ENCODE measurements around the gene APLP2.
"Not testable (repeated sequence)": the region's sequence is repeated elsewhere in the genome, so short reads cannot be mapped to it uniquely, and the experiment has no call there.

The APLP2 gene

GRCh38 chr11:130092661-130093060 lies 23.0 kb downstream of the APLP2 start:
- no peak for DNase-seq

DNA sequence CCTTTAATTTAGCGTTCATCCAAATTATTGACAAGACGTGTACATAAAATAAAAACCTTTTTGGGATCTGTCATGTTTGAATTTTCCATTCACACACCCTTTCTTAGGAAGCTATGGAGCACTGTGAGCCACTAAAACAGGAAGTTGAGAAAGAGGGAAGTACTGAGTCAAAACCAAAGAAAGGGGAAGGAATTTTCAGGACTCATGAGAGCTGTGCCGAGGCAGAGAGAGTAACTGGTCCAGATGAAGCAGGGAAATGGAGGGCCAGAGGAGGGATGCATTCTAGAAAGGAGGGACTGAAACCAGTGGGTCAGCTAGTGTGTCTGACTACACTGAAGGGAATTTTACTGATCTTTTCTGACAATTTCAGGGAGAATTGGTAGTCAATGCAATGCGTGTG lies 24.9 kb downstream of the APLP2 start:
- no peak for DNase-seq

- DNase-seq: no peak
Observed at GRCh38 chr11:130095326-130095725, 25.6 kb downstream of the APLP2 start.

DNA sequence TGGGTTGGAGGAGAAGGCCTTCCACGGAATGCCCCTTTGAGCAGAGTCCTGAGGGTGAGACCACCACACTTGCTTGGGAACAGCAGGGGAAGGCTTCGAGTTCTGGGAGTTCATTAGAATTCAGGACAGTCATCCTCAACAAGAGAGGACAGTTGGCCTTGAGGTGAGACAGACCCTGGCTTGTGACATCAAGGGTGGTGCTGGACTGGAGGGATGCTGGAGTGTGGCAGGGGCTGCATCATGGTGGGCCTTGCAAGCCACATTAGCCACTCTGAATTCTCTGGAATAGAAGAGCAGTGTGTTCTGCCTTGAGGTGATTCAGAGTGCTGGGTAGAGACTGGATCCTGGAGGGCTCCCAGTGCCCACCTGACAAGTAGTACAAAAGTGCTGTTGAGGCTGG lies 26.3 kb downstream of the APLP2 start:
- DNase-seq: no peak

DNA sequence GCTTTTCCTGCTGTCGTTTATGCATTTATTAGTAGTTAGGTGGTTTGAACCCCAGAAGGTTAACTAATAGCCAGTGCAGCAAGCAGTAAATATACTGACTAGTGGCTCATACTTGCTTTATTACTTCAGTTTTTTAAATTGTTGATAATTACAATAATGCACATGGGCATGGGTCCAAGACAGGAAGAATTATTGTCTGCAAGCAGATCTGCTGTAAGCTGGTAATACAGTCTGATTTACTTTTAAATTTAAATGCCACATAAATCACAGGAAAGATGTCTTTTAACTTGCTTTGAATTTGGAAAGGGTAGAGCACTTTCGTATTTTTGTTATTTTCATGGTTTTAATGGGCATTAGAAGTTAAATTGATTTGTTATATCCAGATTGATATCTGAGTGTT lies 27.1 kb downstream of the APLP2 start:
- DNase-seq: no peak

DNA sequence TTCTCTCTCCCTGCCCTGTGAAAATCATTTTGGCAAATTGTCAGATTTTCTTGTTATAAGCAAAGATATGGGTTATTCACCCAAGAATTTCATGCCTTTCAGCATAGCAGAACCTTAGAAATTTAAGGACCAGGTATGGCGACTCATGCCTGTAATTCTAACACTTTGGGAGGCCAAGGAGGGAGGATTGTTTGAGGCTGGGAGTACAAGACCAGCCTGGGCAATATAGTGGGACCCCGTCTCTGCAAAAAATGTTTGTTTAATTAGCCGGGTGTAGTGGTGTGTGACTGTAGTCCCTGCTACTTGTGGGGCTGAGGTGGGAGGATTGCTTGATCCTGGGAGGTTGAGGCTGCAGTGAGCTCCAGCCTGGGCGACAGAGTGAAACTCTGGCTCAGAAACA lies 27.6 kb downstream of the APLP2 start:
- no peak for DNase-seq

DNA sequence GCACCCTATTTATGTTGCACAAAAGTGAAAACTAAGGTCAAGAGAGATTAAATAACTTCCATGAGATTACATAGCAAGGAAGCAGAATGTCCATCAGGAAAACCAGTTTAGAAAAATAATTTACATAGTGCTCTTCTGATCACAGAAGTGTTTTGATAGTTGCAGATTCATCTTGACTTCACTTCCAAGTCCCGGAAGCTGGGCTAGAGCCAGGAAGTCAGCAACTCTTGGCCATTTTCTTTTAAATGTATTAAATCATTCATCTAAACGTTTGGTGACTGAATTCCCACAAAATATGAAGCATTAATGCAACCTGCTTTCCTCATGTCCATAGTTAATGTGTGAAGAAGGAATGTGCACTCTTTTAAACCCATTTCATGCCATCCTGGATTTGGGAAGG lies 29.7 kb downstream of the APLP2 start:
- no peak for DNase-seq

- no peak for DNase-seq
Observed at GRCh38 chr11:130100381-130101095, 30.8 kb downstream of the APLP2 start.

DNA sequence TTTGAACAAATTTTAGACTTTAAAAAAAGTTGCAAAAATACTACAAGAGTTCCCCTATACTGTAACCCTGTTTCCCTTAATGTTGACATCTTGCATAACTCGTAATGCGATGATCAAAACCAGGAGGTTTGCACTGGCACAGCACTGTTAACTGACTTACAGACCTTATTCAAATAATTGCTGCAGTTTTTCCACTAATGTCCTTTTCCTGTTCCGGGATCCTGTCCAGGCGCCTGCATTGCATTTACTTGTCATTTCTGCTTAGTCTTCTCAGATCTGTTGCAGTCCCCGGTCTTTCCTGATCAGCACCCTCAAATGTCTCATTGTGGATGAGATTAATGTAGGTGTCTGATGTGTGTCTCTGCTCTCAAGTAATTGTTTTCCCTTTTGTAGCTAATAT lies 32.0 kb downstream of the APLP2 start:
- no peak for DNase-seq

DNA sequence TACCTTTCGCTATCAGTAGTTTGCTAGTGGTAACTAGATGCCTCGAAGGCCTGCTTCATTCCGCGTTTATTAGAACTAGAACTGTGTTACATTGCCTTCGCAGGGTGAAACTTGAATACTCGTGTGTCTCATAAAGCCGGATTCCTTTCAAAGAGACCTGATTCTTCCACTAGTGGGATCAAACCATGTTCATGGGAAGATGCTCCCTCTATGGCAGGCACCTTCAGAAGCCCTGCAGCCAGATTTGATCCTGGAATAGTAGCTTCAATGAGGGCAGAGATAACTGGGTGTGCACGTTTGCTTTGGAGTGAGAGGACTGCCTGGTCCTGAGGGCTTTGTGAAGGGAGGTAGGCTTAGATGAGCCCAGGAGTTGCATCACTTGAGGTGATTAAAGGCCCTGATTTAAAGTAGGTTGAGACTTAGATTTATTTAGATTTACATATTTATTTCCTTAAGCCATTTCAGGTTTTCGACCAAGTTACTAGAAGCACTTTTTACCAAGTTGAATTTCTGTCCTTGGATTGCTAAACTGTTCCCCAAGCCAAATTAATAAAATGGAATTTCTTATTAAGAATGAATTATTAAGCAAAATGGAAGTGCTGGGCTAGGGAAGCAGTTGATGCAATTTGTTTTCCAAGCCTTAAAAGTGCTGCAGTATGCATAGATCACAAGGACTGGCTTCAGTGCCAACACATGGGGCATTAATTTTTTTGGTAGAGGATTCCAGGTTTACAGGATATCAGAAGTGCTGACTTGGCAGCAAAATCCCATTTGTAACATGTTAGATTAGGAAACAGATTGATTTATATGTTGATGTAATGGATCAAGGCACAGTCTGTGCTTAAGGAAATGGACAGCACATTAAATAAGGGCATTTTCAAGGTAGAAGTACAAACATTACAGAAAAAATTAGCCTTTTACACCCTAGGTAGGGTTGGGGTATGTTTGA lies 32.9 kb downstream of the APLP2 start:
- no peak for DNase-seq

DNA sequence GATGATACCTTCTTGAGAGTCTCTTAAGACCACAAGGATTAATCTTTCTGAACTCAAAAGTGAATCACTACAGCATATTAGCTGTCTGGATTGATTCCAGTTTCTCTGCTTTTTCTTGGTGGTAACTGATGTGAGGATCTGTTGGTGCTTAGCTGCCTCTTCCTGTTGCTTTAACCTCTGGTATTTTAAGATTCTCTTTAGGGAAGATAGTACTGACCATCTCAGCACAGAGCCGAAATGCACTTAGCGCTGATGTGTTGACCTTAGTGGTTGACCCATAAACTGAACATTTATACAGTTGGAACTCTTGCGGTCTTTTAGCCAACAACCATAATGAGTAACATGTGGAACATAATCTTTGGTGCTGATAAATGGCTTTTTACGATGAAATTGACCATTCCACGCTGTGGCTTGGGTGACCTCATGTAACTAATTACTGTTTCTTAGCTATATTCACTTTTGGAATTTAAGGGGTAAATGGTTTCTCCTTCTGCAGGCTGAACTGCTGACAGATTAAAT lies 33.7 kb downstream of the APLP2 start:
- no peak for DNase-seq

GRCh38 chr11:130106381-130106780 lies 36.7 kb downstream of the APLP2 start:
- no peak for DNase-seq

GRCh38 chr11:130108671-130109070 lies 39.0 kb downstream of the APLP2 start:
- not testable (repeated sequence) for DNase-seq

- DNase-seq: no peak
Observed at GRCh38 chr11:130109386-130109785, 39.7 kb downstream of the APLP2 start.

GRCh38 chr11:130110339-130111108 lies 40.8 kb downstream of the APLP2 start:
- no peak for DNase-seq

DNA sequence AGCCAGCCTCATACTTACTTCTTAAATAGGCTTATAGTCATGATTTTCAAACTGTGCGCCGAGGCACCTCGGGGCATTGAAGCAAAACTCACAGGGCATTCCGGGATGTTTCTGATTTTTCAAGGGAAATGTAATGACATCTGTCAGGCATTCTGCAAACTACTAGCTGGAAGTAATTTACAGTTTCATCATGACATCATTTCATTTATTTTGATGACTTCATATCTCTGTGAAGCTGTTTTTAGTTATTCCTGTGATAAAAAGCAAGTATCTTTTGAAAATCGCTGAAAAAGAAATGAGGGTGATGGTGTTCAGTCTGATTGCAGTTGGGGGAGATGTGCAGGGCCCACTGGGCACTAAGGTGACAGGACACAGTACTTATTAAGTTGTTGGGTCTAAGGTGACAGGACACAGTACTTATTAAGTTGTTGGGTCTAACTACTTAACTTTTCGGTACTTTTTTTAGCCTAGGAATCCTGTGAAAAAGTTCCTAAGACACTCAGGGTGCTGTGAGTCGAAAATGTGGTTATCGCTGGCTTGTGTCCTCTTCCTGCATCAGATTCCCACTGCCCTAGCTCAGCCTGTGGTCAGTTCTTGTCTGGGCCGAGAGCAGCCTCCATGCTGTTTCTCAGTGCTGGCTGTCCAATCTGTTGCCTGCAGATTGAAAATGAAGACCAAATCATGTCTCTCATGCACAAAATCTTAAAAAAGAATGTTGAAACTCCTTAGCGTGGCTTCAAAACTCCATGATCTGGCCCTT lies 42.6 kb downstream of the APLP2 start:
- DNase-seq: no peak

DNA sequence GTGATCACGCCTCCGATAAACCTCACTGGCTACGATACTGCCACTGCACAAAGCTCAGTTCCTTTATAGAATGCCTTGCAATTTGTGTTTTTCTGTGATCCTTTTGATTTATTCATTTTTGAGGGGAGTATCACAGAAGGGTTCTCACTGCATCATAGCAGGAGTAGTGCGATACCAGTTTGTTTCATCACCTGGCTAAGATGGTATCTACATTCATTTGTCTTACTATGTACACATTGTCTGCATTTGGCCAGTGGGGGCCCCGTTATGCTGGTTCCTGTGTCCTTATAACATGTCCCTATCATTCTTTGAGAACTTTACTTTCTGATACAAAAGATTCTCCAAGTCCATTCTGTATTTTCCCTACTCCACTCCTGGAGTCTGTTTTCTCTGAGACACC lies 44.6 kb downstream of the APLP2 start:
- no peak for DNase-seq

DNA sequence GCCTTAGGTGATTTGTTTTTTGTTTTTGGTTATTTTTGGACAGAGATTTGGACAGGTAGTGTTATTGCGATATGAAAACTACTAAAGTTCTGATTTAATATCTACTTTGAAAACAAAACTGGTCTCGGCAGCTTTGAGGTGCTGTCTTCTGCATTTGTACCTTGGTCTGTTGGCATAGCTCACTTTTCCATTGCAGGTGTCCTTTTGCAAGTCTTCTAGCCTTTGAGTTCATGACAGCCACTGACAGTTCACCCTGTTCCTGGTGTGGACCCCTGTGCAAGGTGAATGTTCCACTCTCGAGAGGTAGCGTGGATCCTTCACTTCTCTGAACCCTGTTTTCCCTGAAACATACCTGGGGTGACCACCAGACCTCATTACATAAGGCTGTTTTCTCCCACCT lies 45.0 kb downstream of the APLP2 start:
- DNase-seq: no peak

- no peak for DNase-seq
Observed at GRCh38 chr11:130115218-130115617, 45.5 kb downstream of the APLP2 start.

GRCh38 chr11:130118165-130118564 lies 48.5 kb downstream of the APLP2 start:
- DNase-seq: no peak

GRCh38 chr11:130118636-130119387 lies 49.1 kb downstream of the APLP2 start:
- DNase-seq: no peak

GRCh38 chr11:130120045-130120444 lies 50.4 kb downstream of the APLP2 start:
- DNase-seq: no peak

All from activated effector memory CD4-positive, alpha-beta T cell treated with anti-CD3 and anti-CD28 coated beads, Interleukin-2, amount 50 U/mL, for 16 hours (primary cell).